SK-N-SH (cell line): Measurements from ENCODE around the gene PLET1. TPM values are rescaled to one million over a fixed set of nuclear protein-coding genes. Genes with fewer than 3 reads are reported as not detected.

ENCODE experiments used
- CTCF ChIA-PET: fragments of 300-600, 350-600 bp; formaldehyde crosslinking; extraction: SDS; loops from one replicate; lab custom pipeline; 2021; lab: Yijun Ruan, JAX
- POLR2A ChIA-PET: fragments of 350-600 bp; sonication (Branson Sonifier 250); formaldehyde crosslinking; extraction: SDS; loops from one replicate; lab custom pipeline; 2020; ENCODE audit warnings: antibody characterized with exemption, inconsistent platforms; lab: Yijun Ruan, JAX
- DNase-seq: peaks from one replicate; pipeline ENCODE4 v3.0.0; 2012
- H2AFZ ChIP-seq: fragments of 200-600 bp; sonication (generic); 2 replicates; pipeline ENCODE4 v1.8.1; 2016; ENCODE audit warnings: antibody characterized with exemption, mild to moderate bottlenecking, low read depth
- H3F3A ChIP-seq: fragments of 200-600 bp; sonication (generic); replicated peaks from 2 replicates; pipeline ENCODE3; 2016; ENCODE audit warnings: antibody characterized with exemption, mild to moderate bottlenecking; ENCODE audit not compliant: insufficient read depth
- H3K27ac ChIP-seq, 2 experiments: fragments of 200-500 bp in 1 of 2; fragments of 200-600 bp in 1 of 2; sonication (Bioruptor generic) in 1 of 2; sonication (generic), shearing (Covaris generic) in 1 of 2; 2 replicates each; pipeline versions ENCODE4 v1.5.1 to v1.6.1; 2014 to 2016; ENCODE audit warnings: low read depth in 2 of 2, inconsistent platforms in 1 of 2, low read length in 1 of 2, mild to moderate bottlenecking in 1 of 2, mixed read lengths in 1 of 2
- H3K27me3 ChIP-seq: fragments of 200-600 bp; sonication (generic), shearing (Covaris generic); 2 replicates; pipeline ENCODE4 v1.6.1; 2016; ENCODE audit warnings: mixed run types; ENCODE audit not compliant: insufficient read depth
- H3K36me3 ChIP-seq, 2 experiments: fragments of 200-500 bp in 1 of 2; fragments of 200-600 bp in 1 of 2; sonication (Bioruptor generic) in 1 of 2; sonication (generic) in 1 of 2; replicated peaks in 1 of 2; 2 replicates each; pipeline versions ENCODE3 to v1.5.1; 2014 to 2016; ENCODE audit warnings: low read length in 1 of 2, mild to moderate bottlenecking in 1 of 2; ENCODE audit not compliant: insufficient read depth in 2 of 2, control insufficient read depth in 1 of 2
- H3K4me1 ChIP-seq, 2 experiments: fragments of 200-500 bp in 1 of 2; fragments of 200-600 bp in 1 of 2; sonication (Bioruptor generic) in 1 of 2; sonication (generic), shearing (Covaris generic) in 1 of 2; 2 replicates each; pipeline versions ENCODE4 v1.5.1 to v1.6.1; 2014 to 2016; ENCODE audit warnings: low read depth in 1 of 2, low read length in 1 of 2, mixed run types in 1 of 2; ENCODE audit not compliant: insufficient read depth in 2 of 2, control insufficient read depth in 1 of 2
- H3K4me2 ChIP-seq: fragments of 200-600 bp; sonication (generic), shearing (Covaris generic); 2 replicates; pipeline ENCODE4 v1.6.1; 2017; ENCODE audit warnings: mixed run types
- H3K4me3 ChIP-seq, 2 experiments: fragments of 200-500 bp in 1 of 2; fragments of 200-600 bp in 1 of 2; sonication (Bioruptor generic) in 1 of 2; sonication (generic), shearing (Covaris generic) in 1 of 2; 2 replicates each; pipeline versions ENCODE4 v1.5.1 to v1.8.1; 2014 to 2016; ENCODE audit warnings: low read depth in 2 of 2, inconsistent platforms in 1 of 2, low read length in 1 of 2, mild to moderate bottlenecking in 1 of 2, mixed read lengths in 1 of 2, moderate library complexity in 1 of 2
- H3K79me2 ChIP-seq: fragments of 200-600 bp; sonication (generic); 2 replicates; pipeline ENCODE4 v1.8.1; 2017; ENCODE audit warnings: mild to moderate bottlenecking; ENCODE audit not compliant: insufficient read depth
- H3K9ac ChIP-seq: fragments of 200-600 bp; sonication (generic); 2 replicates; pipeline ENCODE4 v1.6.1; 2017; ENCODE audit warnings: mixed run types
- H3K9me2 ChIP-seq: fragments of 200-600 bp; sonication (generic); 2 replicates; pipeline ENCODE4 v1.6.1; 2017; ENCODE audit warnings: mixed run types
- H3K9me3 ChIP-seq: fragments of 200-600 bp; sonication (generic); 2 replicates; pipeline ENCODE4 v1.6.1; 2017; ENCODE audit warnings: mixed run types, mild to moderate bottlenecking, moderate library complexity
- H4K20me1 ChIP-seq: fragments of 200-600 bp; sonication (generic); 2 replicates; pipeline ENCODE4 v1.6.1; 2017; ENCODE audit warnings: mild to moderate bottlenecking, mixed run types; ENCODE audit not compliant: insufficient read depth
- CHD2 ChIP-seq: fragments of 150-350 bp; IDR thresholded peaks from 2 replicates; pipeline ENCODE4 v1.6.1; 2018; ENCODE audit warnings: low read length; ENCODE audit not compliant: partially characterized antibody
- FOSL2 ChIP-seq: IDR thresholded peaks from 2 replicates; pipeline ENCODE4 v1.4.0; 2012; ENCODE audit warnings: low read depth, mild to moderate bottlenecking, moderate library complexity, borderline replicate concordance
- FOXM1 ChIP-seq: IDR thresholded peaks from 2 replicates; pipeline ENCODE4 v1.4.0; 2012; ENCODE audit warnings: low read depth, mild to moderate bottlenecking
- GABPA ChIP-seq: IDR thresholded peaks from 2 replicates; pipeline ENCODE4 v1.4.0; 2012; ENCODE audit warnings: low read depth, mild to moderate bottlenecking
- GATA2 ChIP-seq: sonication (generic); formaldehyde crosslinking; IDR thresholded peaks from 2 replicates; pipeline ENCODE4 v1.5.0; 2020; ENCODE audit warnings: mild to moderate bottlenecking, missing genetic modification reagents
- NFIC ChIP-seq: IDR thresholded peaks from 2 replicates; pipeline ENCODE4 v1.4.0; 2012; ENCODE audit warnings: borderline replicate concordance
- RAD21 ChIP-seq: IDR thresholded peaks from 2 replicates; pipeline ENCODE4 v1.6.1; 2012; ENCODE audit warnings: mild to moderate bottlenecking, low read length
- SIN3A ChIP-seq: IDR thresholded peaks from 2 replicates; pipeline ENCODE4 v1.6.1; 2012; ENCODE audit warnings: low read depth, mild to moderate bottlenecking, low read length, moderate library complexity, borderline replicate concordance
- SMC3 ChIP-seq: IDR thresholded peaks from 2 replicates; pipeline ENCODE4 v1.6.1; 2012; ENCODE audit warnings: low read depth, low read length, improper control_type of control experiment
- TCF12 ChIP-seq: IDR thresholded peaks from 2 replicates; pipeline ENCODE4 v1.4.0; 2012
- WGBS: methylation state at CpG from one replicate; pipeline ENCODE4 v1.1.6; 2017; ENCODE audit warnings: low lambda C conversion rate; 5-methylcytosine and 5-hydroxymethylcytosine counted together
- polyA plus RNA-seq, 3 experiments: library from polyadenylated mRNA; depleted of rRNA; stranded (reverse); fragments of >200 nt; gene quantifications; 2 replicates each; pipeline ENCODE4 v1.2.3, GENCODE V29; 2012
- TF ChIP-seq, protein P1 (sequence below): IDR thresholded peaks from 2 replicates; pipeline ENCODE4 v1.4.0; 2012; ENCODE audit warnings: low read depth, borderline replicate concordance
- TF ChIP-seq, protein P2 (sequence below): fragments of 150-350 bp; IDR thresholded peaks from 2 replicates; pipeline ENCODE4 v1.6.1; 2017; ENCODE audit warnings: antibody characterized with exemption, low read length, low read depth, borderline replicate concordance
- TF ChIP-seq, protein P3 (sequence below): fragments of 200-600 bp; sonication (generic); IDR thresholded peaks from 2 replicates; pipeline ENCODE4 v1.6.1; 2017; ENCODE audit warnings: antibody characterized with exemption, mild to moderate bottlenecking, moderate library complexity
- TF ChIP-seq, protein P4 (sequence below): IDR thresholded peaks from 2 replicates; pipeline ENCODE4 v1.4.0; 2012; ENCODE audit warnings: low read depth
- TF ChIP-seq, protein P5 (sequence below): IDR thresholded peaks from 2 replicates; pipeline ENCODE4 v1.6.1; 2012; ENCODE audit warnings: mild to moderate bottlenecking, low read depth, low read length, moderate library complexity

The PLET1 gene
- polyA plus RNA-seq, 1 of the 3 experiments (the other 2 are of a cell fraction), result not detected

DNA sequence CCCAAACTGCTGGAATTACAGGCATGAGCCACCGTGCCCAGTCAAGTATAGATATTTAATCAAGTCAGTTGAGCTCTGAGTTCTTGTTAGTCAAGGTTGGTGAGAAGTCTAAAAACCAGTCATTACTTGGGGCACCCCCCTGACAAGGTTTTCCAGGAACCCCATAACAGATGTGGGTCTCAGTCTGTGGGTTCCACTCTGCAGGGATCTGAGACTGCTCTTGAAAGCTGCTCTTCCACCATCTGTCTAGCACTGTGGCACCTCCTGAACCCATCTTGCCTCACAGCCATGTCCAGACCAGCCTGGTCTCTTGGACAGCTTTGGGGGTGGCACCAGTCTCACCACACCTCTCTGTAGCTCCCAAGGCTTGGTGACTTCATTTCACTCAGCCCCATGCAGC, 44.3 kb upstream of the PLET1 start:
- 67% methylated on average over 1 of the region's 1 CpG for WGBS
- Histone ChIP-seq H3K27ac (no peak overlapping the region), H2AFZ (no peak overlapping the region), H3K36me3 (no peaks in the 10 kb centered on the region), H3K27me3 (no peaks in the 10 kb centered on the region), H3K9me3 (peaks cover 9% of the 10 kb centered on the region; the same call in 1 of the 2 replicates), H3K9me2 (no peaks in the 10 kb centered on the region), H3K4me1 (peaks cover 0 to 30% of the 10 kb centered on the region in 2 experiments), H3K4me3 (no peak overlapping the region), H3K9ac (no peak overlapping the region), H3K4me2 (no peak overlapping the region), H3F3A (peaks cover 7% of the 10 kb centered on the region), H4K20me1 (no peaks in the 10 kb centered on the region), H3K79me2 (no peaks in the 10 kb centered on the region)
- CTCF ChIA-PET, result interaction anchor here (1.2 kb wide), 1 partner anchor 251 kb away, joined by 5 read pairs; no protein-coding TSS in a partner anchor
- POLR2A ChIA-PET, result no interaction called here
- TF ChIP-seq NFIC (no peak), GATA2 (CRISPR knock-in tag) (no peak), SIN3A (no peak), RAD21 (no peak), FOSL2 (no peak), FOXM1 (no peak), GABPA (no peak), TCF12 (no peak), CHD2 (no peak), SMC3 (no peak)
- TF ChIP-seq, protein P1, sequence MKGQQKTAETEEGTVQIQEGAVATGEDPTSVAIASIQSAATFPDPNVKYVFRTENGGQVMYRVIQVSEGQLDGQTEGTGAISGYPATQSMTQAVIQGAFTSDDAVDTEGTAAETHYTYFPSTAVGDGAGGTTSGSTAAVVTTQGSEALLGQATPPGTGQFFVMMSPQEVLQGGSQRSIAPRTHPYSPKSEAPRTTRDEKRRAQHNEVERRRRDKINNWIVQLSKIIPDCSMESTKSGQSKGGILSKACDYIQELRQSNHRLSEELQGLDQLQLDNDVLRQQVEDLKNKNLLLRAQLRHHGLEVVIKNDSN, result no peak
- TF ChIP-seq, protein P2, sequence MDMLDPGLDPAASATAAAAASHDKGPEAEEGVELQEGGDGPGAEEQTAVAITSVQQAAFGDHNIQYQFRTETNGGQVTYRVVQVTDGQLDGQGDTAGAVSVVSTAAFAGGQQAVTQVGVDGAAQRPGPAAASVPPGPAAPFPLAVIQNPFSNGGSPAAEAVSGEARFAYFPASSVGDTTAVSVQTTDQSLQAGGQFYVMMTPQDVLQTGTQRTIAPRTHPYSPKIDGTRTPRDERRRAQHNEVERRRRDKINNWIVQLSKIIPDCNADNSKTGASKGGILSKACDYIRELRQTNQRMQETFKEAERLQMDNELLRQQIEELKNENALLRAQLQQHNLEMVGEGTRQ, result no peak
- TF ChIP-seq, protein P3, sequence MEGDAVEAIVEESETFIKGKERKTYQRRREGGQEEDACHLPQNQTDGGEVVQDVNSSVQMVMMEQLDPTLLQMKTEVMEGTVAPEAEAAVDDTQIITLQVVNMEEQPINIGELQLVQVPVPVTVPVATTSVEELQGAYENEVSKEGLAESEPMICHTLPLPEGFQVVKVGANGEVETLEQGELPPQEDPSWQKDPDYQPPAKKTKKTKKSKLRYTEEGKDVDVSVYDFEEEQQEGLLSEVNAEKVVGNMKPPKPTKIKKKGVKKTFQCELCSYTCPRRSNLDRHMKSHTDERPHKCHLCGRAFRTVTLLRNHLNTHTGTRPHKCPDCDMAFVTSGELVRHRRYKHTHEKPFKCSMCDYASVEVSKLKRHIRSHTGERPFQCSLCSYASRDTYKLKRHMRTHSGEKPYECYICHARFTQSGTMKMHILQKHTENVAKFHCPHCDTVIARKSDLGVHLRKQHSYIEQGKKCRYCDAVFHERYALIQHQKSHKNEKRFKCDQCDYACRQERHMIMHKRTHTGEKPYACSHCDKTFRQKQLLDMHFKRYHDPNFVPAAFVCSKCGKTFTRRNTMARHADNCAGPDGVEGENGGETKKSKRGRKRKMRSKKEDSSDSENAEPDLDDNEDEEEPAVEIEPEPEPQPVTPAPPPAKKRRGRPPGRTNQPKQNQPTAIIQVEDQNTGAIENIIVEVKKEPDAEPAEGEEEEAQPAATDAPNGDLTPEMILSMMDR, result no peak
- TF ChIP-seq, protein P4, sequence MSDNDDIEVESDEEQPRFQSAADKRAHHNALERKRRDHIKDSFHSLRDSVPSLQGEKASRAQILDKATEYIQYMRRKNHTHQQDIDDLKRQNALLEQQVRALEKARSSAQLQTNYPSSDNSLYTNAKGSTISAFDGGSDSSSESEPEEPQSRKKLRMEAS, result no peak
- TF ChIP-seq, protein P5, sequence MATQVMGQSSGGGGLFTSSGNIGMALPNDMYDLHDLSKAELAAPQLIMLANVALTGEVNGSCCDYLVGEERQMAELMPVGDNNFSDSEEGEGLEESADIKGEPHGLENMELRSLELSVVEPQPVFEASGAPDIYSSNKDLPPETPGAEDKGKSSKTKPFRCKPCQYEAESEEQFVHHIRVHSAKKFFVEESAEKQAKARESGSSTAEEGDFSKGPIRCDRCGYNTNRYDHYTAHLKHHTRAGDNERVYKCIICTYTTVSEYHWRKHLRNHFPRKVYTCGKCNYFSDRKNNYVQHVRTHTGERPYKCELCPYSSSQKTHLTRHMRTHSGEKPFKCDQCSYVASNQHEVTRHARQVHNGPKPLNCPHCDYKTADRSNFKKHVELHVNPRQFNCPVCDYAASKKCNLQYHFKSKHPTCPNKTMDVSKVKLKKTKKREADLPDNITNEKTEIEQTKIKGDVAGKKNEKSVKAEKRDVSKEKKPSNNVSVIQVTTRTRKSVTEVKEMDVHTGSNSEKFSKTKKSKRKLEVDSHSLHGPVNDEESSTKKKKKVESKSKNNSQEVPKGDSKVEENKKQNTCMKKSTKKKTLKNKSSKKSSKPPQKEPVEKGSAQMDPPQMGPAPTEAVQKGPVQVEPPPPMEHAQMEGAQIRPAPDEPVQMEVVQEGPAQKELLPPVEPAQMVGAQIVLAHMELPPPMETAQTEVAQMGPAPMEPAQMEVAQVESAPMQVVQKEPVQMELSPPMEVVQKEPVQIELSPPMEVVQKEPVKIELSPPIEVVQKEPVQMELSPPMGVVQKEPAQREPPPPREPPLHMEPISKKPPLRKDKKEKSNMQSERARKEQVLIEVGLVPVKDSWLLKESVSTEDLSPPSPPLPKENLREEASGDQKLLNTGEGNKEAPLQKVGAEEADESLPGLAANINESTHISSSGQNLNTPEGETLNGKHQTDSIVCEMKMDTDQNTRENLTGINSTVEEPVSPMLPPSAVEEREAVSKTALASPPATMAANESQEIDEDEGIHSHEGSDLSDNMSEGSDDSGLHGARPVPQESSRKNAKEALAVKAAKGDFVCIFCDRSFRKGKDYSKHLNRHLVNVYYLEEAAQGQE, result no peak
- DNase-seq, result no peak
